Measurements from ENCODE around the gene VAV3. TPM values are rescaled to one million over a fixed set of nuclear protein-coding genes. Genes with fewer than 3 reads are reported as not detected.

The VAV3 gene
- total and polyA plus RNA-seq, 2 of the 13 experiments (the other 11 are each of a cell fraction or from before 2014, with no cell fraction given): 15.9 to 29.8 TPM

- peaks cover 5% of the 10 kb centered on the region for H3K79me2 ChIP-seq (ENCODE audit: insufficient read depth, low read length)
- no peak overlapping the region for H3K4me3 ChIP-seq (replicated peaks in 1 of 3; ENCODE audit: insufficient read depth in 1 of 3, low read depth in 2 of 3, low read length in 3 of 3)
- H3K27ac ChIP-seq (ENCODE audit: extremely low read length, insufficient read depth, low read length): no peak overlapping the region
- CTCF ChIA-PET (ENCODE audit: low intra/inter-chr PET ratio, low total read pairs): no interaction called here
- 82% methylated on average over 1 of the region's 1 CpG for WGBS (ENCODE audit: low lambda C conversion rate)
- no peaks in the 10 kb centered on the region for H4K20me1 ChIP-seq (ENCODE audit: insufficient read depth, low read length)
- intact Hi-C loops (cut with micrococcal nuclease; ENCODE audit: unreplicated experiment) (no loop called here), in situ Hi-C loops (cut with HindIII; ENCODE audit: extremely low pct_ligation_motif_present, low pct_unique_long_range_greater_than_20kb) (no loop called here)
- ATAC-seq (no peak), FAIRE-seq (no peak), DNase-seq (ENCODE audit: low spot score) (no peak)
- H3K9ac ChIP-seq (ENCODE audit: insufficient read depth, low read depth, low read length): no peak overlapping the region
- H3K4me1 ChIP-seq (ENCODE audit: insufficient read depth, low read length): peaks cover 14% of the 10 kb centered on the region
- H3K9me3 ChIP-seq (ENCODE audit: low read length): no peaks in the 10 kb centered on the region
- no peaks in the 10 kb centered on the region for H3K36me3 ChIP-seq (replicated peaks in 1 of 2; ENCODE audit: control insufficient read depth in 1 of 2, insufficient read depth in 2 of 2, low read length in 2 of 2)
- H3K27me3 ChIP-seq (ENCODE audit: control insufficient read depth in 1 of 2, insufficient read depth in 2 of 2, low read length in 2 of 2): no peaks in the 10 kb centered on the region
- BruUV-seq (replicated peaks): no TSS peak
- no peak overlapping the region for H3K4me2 ChIP-seq (ENCODE audit: low read depth, low read length)
- TF ChIP-seq PREB (CRISPR knock-in tag; IDR thresholded peaks at IDR 0.05) (no peak), ZNF7 (CRISPR knock-in tag; IDR thresholded peaks at IDR 0.05) (no peak), ETV6 (CRISPR knock-in tag; conservative IDR thresholded peaks at IDR 0.05) (no peak), HHEX (CRISPR knock-in tag; IDR thresholded peaks at IDR 0.05) (no peak), SNAPC2 (CRISPR knock-in tag; IDR thresholded peaks at IDR 0.05) (no peak), MTERF4 (CRISPR knock-in tag; IDR thresholded peaks at IDR 0.05) (no peak), ZNF773 (CRISPR knock-in tag; IDR thresholded peaks at IDR 0.05; ENCODE audit: borderline replicate concordance) (no peak), MZF1 (CRISPR knock-in tag; IDR thresholded peaks at IDR 0.05; ENCODE audit: borderline replicate concordance) (no peak), MAX (IDR thresholded peaks at IDR 0.05) (no peak), IKZF1 (IDR thresholded peaks at IDR 0.05) (no peak), ZNF296 (CRISPR knock-in tag; conservative IDR thresholded peaks at IDR 0.05) (no peak), THYN1 (CRISPR knock-in tag; IDR thresholded peaks at IDR 0.05; ENCODE audit: borderline replicate concordance, low read depth) (no peak), CBX2 (IDR thresholded peaks at IDR 0.05; ENCODE audit: low read depth, low read length) (no peak), CBX2 (CRISPR knock-in tag; IDR thresholded peaks at IDR 0.05; ENCODE audit: low read depth) (no peak), RNF2 (conservative IDR thresholded peaks at IDR 0.05; ENCODE audit: low read depth) (no peak), IRX3 (CRISPR knock-in tag; IDR thresholded peaks at IDR 0.05; ENCODE audit: borderline replicate concordance, low read depth) (no peak), MAFF (IDR thresholded peaks at IDR 0.05; ENCODE audit: low read depth, low read length) (no peak), RAD21 (CRISPR knock-in tag; IDR thresholded peaks at IDR 0.05) (no peak), ONECUT2 (CRISPR knock-in tag; IDR thresholded peaks at IDR 0.05) (no peak), ZFP41 (CRISPR knock-in tag; IDR thresholded peaks at IDR 0.05; ENCODE audit: borderline replicate concordance) (no peak)
- TF ChIP-seq, protein P1, sequence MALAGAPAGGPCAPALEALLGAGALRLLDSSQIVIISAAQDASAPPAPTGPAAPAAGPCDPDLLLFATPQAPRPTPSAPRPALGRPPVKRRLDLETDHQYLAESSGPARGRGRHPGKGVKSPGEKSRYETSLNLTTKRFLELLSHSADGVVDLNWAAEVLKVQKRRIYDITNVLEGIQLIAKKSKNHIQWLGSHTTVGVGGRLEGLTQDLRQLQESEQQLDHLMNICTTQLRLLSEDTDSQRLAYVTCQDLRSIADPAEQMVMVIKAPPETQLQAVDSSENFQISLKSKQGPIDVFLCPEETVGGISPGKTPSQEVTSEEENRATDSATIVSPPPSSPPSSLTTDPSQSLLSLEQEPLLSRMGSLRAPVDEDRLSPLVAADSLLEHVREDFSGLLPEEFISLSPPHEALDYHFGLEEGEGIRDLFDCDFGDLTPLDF (CRISPR knock-in tag; IDR thresholded peaks at IDR 0.05): no peak
- no peak overlapping the region for H2AFZ ChIP-seq (ENCODE audit: low read length)
- POLR2A ChIA-PET: no interaction called here
Observed at GRCh38 chr1:107653005-107653404, 312.0 kb downstream of the VAV3 start.
